Measurements from ENCODE around the gene SLC17A9.
A peak's percentile ranks its signal among the peaks of the same experiment; 100 is the strongest.

Gene SLC17A9

DNA sequence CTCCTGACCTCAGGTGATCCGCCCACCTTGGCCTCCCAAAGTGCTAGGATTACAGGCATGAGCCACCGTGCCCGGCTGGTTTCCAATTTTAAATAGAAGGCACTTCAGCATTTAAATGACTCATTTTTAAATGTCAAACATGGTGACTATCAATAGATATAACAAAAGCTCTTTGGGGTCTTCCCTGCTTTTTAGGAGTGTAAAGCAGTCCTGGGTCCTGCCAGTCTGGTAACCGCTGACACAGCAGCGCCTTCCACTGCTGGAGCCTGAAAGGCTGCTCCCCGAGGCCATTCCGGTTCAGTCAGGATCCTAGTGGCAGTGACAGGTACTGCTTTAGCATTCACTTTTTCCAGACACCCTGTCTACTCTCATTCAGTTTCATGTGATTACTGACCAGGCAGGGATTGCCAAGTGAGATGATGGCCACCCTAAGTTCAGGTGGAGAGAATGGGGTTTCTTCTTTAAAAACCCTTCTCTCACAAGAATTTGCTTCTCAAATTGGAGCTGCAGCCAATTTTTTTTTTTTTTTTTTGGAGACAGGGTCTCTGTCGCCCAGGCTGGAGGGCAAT, 31.3 kb upstream of the SLC17A9 start:
- DNase-seq (ENCODE audit: low read depth), result no peak

DNA sequence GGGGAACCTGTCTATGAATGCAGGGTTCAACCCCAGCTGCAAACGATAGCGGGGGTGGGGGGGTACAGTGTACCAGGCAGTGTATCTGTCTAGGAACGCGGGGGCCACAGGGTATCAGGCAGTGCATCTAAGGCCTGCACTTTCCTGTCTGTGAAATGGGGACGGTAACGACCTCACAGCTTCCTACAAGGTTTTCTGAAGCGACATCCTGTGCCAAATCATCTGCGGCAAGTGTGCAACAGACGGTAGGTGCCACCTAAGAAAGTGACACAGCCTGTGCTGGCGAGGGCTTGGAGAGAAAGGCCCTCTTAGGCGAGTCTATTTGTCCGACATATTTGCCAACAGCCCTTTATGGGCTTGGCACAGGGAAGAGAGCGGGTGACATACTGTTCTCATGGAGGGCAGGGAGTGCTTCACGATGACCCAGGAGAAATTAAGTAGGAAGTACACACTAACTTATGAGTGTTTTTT, 30.0 kb upstream of the SLC17A9 start:
- DNase-seq (ENCODE audit: low read depth), result no peak

DNA sequence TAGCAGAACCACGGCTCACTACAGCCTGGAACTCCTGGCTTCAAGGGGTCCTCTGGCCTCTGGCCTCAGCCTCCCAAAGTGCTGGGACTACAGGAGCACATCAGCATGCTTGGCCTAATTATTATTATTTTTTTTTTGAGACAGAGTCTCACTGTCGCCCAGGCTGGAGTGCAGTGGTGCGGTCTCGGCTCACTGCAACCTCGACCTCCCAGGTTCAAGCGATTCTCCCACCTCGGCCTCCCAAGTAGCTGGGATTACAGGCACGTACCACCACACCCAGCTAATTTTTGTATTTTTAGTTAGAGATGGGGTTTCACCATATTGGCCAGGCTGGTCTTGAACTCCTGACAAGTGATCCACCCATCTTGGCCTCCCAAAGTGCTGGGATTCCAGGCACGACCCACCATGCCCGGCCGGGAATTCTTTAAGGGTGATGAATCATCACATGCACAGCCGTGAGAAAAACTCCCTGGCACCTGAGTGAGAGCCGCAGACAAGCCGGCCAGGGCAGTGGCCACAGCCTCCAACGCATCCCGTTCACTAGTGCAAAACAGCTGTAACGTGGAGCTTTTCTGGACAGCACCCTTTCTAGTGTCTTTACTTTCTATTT, 29.3 kb upstream of the SLC17A9 start:
- peak; percentile 46 for DNase-seq (ENCODE audit: low read depth)

DNA sequence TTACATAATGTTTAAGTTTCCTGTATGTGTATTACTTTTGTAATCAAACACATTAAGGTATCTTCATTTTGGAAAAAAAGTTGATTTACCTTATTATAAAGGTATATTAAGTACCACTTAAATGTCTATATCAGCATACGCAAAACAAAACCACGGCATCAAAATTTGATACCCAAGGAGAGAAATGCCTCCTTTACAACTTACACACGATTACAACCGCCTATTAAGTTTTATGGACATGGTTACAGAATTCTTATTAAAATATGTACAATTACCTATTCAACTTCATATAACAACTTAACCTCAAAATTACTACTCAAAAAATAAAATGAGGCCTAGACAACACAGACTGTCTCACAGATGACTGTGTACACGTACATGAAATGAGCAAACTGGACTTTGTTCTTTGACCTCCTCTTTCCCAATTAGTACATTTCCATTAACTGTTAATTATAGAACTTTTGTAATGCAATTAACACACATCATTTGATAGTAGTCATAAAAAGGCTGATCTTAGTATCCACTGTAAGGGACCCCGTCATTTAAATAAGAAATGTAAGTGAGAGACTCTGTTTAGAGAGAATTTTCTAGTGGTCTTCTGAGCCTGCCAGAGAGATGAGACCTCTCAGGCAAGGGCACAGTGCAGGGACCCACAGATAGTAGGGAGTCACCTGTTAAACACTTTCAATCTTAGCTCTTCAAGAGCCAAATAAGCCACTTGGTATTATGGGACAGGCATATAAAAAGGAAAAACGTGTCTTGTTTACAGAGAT, 28.7 kb upstream of the SLC17A9 start:
- no peak for DNase-seq (ENCODE audit: low read depth)

DNA sequence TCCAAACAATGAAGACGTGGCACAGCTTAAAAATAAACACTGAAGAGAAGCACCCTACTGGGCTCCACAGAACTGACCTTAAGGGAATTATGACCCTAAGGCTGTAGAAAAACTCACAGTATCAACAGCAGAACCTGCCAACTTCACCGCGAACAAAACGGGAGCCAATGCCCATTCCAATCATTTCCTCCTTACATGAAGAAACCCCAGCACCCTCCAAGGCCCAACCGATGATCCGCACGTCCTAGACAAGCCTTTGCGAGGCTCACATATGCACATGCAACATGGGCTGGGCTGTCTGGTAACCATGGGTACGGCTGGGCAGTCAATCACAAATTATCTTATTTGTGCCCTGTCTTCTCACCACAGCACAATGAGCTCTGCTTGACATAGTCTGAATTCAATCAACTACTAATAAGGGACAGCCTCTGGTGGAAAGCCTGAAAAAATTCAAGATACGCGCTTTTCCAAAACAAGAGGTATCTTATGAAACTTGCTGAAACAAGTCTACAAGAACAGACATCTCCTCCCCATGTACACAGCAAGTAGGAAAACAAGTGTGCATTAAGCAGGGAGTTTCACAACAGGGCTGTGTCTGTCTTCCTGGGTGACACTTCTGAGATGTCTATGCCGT, 27.9 kb upstream of the SLC17A9 start:
- DNase-seq (ENCODE audit: low read depth), result no peak

DNA sequence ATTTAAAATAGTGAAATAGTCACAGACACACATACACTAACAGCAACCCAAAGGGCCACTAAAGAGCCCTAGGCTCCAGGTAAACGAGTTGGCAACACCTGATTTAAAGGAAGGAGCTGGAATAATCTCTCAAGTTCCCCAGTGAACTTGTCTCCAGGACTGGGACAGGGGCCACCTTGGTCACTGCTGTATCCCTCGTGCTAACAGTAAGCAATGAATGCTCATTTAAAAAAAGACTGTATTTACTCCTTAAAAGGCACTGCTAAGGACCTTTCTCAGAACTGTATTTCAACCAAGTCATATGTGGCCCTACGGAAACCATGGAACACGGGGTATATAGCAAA, 27.5 kb upstream of the SLC17A9 start:
- no peak for DNase-seq (ENCODE audit: low read depth)

DNA sequence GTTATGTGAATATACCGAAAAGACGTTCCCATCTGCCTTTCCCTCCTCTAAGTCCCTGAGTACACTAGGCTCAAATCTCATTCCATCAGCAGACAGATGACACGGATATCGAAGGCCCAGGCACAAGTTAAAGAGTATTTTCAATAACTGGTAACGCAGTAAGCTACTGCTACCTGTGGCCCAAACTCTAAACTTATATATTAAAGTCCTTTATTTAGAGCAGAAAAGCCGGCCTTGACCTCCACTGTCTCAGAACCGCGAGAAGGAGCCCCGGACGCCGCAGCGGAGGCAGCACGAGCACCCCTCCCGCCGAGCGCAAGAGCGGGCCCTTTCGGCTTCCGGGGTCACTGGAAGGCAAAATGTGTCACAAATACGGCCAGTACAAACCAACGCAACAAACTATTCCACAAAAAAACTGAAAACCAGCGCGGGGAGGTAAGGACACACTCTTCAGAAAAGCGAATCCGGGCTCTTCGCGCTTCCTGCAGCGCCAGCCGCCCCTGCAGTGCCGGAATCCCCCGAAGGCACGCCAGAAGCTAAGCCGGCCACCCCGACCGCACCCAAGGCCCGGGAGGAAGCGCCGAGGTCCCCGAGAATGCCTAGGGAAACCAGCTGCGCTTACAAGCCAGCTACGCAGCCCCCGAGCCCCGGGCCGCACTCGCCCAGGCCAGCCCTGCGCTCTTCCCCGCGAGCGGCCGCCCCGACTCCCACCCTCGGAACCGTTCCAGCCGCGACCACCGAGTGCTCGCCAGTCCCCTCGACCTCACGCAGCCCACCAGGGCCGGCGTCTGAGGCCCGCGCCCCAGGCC, 26.9 kb upstream of the SLC17A9 start:
- DNase-seq (ENCODE audit: low read depth), result peak; percentile 23

DNA sequence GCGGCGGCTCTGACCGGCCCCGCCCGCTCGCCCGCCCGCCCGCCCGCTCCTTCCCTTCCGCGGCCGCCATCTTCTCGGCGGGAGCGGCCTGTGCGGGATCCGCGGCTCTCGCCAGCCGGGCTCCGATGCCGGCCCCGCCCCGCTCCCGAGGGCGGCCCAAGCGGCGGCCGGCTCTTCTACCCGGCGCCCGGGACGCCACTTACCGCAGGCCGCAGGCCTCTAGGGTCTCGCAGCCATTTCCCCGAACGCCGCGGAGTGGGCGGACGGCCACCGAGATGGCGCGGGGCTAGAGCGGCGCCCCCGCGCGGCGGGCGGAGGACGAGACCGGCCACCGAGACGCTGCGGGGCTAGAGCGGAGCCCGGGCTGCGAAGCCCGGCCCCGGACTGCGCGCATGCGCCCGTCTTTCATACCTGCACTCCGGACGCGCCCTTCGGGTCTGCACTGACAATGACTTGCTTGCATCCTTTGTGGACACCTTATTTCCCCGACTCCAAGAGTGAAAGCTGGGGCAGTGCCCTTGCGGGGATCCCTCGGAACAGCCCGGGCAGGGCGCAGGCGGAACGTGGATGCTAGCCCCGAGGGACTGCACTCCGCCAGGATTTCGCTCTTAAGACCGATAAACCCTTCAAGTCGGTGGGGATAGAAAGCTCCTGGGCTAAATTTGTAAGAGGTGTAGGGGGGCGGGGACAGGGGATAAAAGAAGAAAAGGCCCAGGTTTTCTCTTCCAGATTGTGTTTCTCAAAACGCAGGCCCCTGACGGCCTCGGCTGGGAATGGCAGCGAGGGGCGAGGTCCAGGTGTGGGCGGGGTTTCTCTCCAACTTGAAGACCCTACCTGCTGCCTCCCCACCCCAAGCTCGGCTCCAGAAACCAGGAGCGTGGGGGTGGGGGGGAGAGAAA, 26.0 kb upstream of the SLC17A9 start, which contains the start of gene DIDO1:
DIDO1 (minus strand) TSS at position 277 of the 899 bp plus-strand sequence.
- peak; percentile 59 for DNase-seq (ENCODE audit: low read depth)

DNA sequence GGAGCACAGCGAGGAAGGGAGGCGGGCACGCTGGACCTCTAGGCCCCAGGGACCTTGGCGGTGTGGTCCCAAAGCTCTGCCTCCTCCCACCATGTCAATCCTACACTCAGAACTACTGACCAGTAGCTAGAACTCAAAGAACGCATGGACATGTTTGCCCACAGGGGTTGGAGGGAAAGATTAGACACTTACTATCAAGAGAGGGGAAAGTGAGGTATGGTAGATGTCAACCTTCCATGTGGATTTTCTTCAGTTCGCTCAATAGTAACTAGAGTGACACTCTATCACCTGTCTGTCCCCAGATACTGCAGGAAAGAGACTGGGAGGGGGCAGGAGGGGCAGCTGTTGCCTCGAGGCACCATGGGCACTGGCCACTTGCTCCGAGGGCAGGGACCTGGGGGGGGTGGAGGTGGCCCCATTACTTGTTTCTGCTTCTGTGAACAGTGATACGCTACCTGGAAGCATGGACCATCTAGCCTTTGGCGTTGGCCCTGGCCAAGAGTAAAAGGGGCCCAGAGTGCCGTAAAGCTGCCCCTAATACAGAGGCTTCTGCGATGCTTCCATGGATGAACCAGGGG, 25.3 kb upstream of the SLC17A9 start:
- DNase-seq (ENCODE audit: low read depth), result no peak

DNA sequence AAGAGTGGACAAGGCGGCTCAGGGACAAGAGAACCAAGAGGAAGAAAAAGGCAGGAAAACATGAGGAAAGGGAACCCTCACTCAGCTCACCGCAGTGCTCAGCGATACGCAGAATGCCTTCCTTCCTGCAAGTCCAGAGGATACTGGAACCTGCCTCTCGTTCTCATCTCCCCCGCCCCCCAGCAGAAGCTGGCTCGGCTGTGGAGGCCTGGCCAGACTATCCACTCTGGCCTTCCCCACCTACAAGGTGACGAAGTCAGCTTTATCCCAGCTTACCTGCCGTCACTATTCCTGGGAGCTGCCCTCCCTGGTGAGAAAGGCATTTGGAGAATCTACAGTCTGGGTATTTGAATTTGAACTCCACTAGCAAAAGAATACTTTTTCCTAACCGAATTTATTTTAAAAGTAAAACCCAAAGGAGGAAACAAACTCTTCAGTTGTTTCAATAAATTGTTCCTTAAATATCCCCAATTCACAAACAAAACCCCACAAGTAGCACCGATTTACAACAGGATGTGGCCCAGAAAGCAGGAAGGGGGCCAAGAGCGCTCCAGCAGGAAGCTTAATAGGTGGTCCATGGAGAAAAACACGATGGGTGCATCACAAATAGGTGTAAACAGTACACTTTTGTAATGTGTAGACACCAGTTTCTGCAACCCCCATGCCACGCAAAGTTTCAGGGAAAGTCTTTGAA, 24.1 kb upstream of the SLC17A9 start:
- DNase-seq (ENCODE audit: low read depth), result no peak

DNA sequence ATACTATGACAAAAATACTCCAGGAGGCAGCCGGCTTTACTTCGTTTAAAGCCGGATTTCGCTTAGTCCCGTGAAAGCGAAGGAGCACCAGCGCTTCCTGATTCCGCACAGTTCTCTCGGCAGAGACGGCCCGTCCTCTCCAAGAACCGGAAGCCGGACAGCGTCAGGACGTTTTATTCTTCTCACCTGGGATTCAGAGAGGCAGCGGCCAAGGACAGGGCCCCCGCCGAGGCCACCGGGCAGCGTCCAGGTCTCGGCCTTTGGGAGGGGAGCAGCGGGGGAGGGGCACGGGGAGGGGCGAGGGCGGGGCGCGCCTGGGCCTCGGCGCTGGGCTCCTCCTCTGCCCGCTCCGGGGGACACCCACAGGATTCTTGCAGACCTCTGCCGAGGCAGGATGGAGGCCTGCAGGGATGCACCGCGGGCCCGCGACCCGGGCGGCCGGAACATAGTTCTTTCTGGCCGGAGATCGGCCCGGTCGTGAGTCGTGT, 23.4 kb upstream of the SLC17A9 start:
- DNase-seq (ENCODE audit: low read depth), result no peak

DNA sequence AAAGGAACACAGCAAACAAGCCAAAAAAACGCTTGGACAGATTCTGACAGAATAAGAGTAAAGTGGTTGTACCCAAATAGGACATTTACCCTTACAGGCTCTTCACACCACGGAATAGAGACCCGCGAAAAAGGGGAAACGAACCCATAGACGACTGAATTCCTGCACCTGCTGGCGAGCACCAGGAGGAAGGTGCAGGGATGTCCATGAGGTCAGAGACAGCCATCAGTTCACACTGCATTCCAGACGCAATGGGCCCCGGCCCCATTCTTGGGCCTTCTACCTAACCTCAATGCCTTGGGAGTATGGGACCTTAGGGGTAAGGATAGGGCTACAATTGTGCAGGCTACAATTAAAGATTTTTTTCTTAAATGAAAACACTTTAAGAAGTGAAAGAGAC, 21.0 kb upstream of the SLC17A9 start:
- no peak for DNase-seq (ENCODE audit: low read depth)

DNA sequence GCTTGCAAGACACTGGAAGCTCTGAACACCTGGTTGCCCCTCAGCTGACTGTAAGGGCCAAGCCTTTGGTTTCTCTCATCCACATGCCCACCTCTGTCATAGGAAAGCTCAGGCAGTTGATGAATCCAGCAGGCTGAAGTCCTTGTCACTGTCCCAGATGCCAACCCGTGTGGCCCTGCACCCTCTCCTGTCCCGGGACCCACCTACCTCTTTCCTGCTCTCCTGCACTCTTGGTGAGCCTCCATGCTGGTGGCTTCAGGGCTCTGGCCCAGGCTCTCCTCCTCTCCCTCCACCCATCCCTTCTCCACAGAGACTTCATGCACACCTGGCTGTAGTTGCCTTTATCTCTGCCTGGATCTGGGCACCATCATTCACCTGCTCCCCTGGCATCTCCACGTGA, 18.5 kb upstream of the SLC17A9 start:
- no peak for DNase-seq (ENCODE audit: low read depth)

DNA sequence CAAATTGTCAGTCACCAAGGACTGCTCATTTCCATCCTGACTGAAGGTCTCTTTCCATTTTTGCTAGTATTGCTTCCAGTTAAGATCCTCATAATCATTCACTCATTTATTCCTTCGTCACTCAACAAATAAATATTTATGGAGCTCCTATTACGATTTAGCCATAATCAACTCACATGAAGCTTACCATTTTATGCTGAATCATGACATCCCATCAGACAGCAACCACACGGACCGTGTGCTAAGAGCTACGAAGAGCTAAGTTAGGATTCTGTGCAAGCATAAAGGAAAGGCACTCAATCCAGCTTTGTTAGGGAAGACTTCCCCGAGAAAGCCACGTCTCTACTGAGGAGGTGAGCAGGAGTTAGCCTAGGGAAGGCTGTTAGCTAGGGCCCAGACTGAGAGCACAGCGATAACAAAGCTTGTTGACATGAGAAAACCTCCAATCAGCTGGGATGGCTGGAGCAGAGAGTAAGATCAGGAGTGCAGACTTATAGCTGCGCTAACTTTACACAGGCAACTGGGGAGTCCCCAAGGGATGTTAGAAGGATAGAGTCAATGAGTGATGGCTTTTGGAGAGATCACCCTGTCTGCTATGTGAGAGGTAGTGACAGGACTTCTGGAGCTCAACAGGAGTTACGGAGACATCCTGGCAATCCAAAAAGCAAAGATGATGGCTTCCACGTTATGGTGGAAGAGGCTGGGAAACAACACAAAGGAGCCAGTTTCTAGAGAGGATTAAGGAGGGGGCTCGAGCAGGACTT, 17.1 kb upstream of the SLC17A9 start:
- no peak for DNase-seq (ENCODE audit: low read depth)

DNA sequence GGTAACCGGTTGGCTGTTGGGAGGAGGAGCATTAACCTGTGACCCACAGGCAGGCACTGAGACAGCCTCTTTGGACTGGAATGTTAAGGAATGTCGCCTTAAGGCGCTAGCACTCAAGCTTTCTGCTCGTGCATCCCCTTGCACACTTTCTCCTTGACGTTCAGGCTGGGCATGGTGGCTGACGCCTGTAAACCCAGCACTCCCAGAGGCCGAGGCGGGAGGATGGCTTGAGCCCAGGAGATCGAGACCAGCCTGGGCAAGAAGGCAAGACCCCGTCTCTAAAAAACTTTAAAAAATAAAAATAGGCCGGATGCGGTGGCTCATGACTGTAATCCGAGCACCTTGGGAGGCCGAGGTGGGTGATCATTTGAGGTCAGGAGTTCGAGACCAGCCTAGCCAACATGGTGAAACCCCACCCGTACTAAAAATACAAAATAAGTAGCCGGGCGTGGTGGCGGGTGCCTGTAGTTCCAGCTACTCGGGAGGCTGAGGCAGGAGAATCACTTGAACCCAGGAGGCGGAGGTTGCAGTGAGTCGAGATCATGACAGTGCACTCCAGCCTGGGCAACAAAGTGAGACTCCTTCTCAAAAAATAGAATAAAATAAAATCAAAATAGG, 16.4 kb upstream of the SLC17A9 start:
- no peak for DNase-seq (ENCODE audit: low read depth)

DNA sequence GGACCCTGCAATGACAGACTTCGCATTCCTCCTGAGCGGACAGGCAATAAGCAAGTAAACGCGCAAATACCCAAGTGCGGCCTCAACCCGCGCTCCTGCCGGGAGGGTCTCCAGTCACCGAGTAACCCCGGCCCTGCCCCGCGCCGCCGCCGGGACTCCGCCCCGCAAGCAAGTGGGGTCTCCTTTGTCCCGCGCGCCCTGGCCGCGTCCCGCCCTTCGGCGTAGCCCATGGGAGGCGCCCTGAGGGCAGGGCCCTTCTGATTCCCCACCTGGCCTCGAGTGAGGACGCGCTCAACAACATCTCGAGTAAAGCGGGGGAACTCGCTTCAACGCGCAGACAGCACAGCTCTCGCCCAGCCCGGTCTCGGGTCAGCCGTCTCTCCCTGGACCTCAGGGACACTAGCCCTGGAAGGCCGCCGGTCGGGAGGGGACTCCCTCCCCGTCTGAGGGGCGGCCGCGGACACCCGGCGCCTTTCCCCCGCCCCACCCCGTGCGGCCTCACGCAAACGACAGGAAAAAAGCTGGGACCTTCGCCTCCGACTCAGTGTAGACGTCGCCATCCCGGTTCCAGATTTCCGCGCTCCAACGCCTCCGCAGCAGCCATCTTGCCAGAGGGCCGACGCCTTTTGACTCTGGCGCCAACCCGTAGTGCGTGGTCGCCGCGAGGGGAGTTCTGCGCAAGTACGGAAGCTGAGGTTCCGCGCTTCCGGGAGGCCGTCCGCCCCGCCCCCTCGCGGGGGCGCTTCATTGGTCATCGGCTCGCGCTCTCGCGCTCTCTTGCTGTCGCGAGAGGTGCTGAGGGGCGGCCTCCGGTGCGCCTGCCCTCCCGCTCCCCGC, 15.0 kb upstream of the SLC17A9 start:
- peak; percentile 90 for DNase-seq (ENCODE audit: low read depth)

DNA sequence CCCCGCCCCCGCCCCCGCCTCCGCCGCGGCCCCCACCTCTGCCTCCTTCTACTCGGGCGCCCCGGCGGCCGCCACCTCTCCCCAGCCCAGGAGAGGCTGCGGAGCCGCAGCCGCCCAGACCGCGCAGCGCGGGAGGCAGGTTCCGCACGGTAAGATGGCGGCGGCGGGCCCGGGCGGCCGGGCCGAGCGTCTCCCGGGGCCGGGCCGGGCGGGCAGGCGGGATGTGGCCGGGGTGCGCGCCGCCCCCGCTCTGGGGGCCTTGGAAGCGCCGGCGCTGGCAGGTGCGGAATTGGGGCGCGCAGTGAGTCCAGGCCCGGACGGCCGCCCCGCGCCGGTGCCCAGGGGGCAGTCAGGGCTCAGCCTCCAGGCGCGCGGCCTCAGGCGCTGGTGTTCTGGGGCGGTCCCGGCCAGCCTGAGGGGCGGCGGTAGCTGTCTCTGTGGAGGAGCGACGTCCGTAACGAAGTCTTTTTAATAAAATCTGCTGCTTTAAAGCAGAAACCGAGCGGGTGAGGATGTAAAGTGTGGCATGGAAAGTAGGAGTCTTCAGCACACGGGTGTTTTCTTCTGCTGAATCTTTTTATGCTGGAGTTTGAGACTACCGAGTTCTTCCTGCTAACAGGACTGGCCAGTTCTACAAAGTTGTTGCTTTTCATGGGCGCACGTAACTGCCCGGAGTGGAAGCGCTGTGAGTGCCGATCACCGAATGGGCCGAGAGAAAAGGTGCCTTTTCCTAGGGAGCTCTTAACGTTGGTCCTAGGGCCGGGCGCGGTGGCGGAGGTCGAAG, 14.2 kb upstream of the SLC17A9 start, which contains the start of gene GID8:
GID8 (plus strand) TSS at position 43 of the 784 bp plus-strand sequence. CDS start 3,356 bp downstream, outside the sequence.
- DNase-seq (ENCODE audit: low read depth), result no peak
